GM12878 (cell line): Measurements from ENCODE around the gene SLC6A16. TPM values are rescaled to one million over a fixed set of nuclear protein-coding genes. Genes with fewer than 3 reads are reported as not detected.

Experiments used
- BCL11A ChIP-seq: IDR thresholded peaks from 2 replicates; pipeline ENCODE4 v1.6.1; 2011; ENCODE audit warnings: low read depth, low read length
- CHD2 ChIP-seq: IDR thresholded peaks from 2 replicates; pipeline ENCODE4 v1.6.1; 2011; ENCODE audit warnings: low read depth, low read length, improper control_type of control experiment, borderline replicate concordance
- EGR1 ChIP-seq, 2 experiments: IDR thresholded peaks; 1 replicate in 1 of 2; 2 replicates in 1 of 2; pipeline ENCODE4 v1.6.1; 2011 to 2012; ENCODE audit warnings: low read depth in 2 of 2, low read length in 2 of 2, borderline replicate concordance in 1 of 2, mild to moderate bottlenecking in 1 of 2, moderate library complexity in 1 of 2
- ELK1 ChIP-seq: IDR thresholded peaks from 2 replicates; pipeline ENCODE4 v1.6.1; 2012; ENCODE audit warnings: low read depth, low read length, improper control_type of control experiment
- FOS ChIP-seq: IDR thresholded peaks from 3 replicates; pipeline ENCODE4 v1.6.1; 2011; ENCODE audit warnings: borderline replicate concordance; ENCODE audit not compliant: insufficient read length; ENCODE audit errors: extremely low read depth
- FOXK2 ChIP-seq: fragments of 450-650 bp; IDR thresholded peaks from 2 replicates; pipeline ENCODE4 v1.6.1; 2017; ENCODE audit warnings: mild to moderate bottlenecking, moderate library complexity
- HCFC1 ChIP-seq: fragments of 150-350 bp; IDR thresholded peaks from 2 replicates; pipeline ENCODE4 v1.6.1; 2014; ENCODE audit warnings: low read length
- IKZF1 ChIP-seq: fragments of 450-650 bp; conservative IDR thresholded peaks from 2 replicates; pipeline ENCODE4 v1.6.1; 2017; ENCODE audit warnings: antibody characterized with exemption, mild to moderate bottlenecking
- IKZF2 ChIP-seq, 2 experiments: fragments of 450-650 bp; IDR thresholded peaks; 2 replicates each; pipeline ENCODE4 v1.6.1; 2017; ENCODE audit warnings: mild to moderate bottlenecking in 2 of 2, moderate library complexity in 2 of 2
- IRF3 ChIP-seq: fragments of 450-650 bp; IDR thresholded peaks from 2 replicates; pipeline ENCODE4 v1.6.1; 2014; ENCODE audit warnings: mild to moderate bottlenecking
- JUNB ChIP-seq: IDR thresholded peaks from 2 replicates; pipeline ENCODE4 v1.6.1; 2016; ENCODE audit warnings: antibody characterized with exemption, mild to moderate bottlenecking
- KDM1A ChIP-seq: fragments of 200-600 bp; sonication (generic); IDR thresholded peaks from 2 replicates; pipeline ENCODE4 v1.6.1; 2016; ENCODE audit warnings: borderline replicate concordance
- MYB ChIP-seq: fragments of 150-350 bp; IDR thresholded peaks from 2 replicates; pipeline ENCODE4 v1.6.1; 2014; ENCODE audit warnings: mild to moderate bottlenecking, low read depth, low read length, borderline replicate concordance
- NFYB ChIP-seq: IDR thresholded peaks from 2 replicates; pipeline ENCODE4 v1.6.1; 2011; ENCODE audit warnings: low read depth, mild to moderate bottlenecking, low read length, improper control_type of control experiment, moderate library complexity; ENCODE audit not compliant: insufficient read depth
- POLR2A ChIP-seq: IDR thresholded peaks from 2 replicates; pipeline ENCODE4 v1.6.1; 2011; ENCODE audit warnings: low read depth, mild to moderate bottlenecking, low read length
- RAD21 ChIP-seq: IDR thresholded peaks from 2 replicates; pipeline ENCODE4 v1.6.1; 2011; ENCODE audit warnings: mild to moderate bottlenecking, low read depth, low read length, moderate library complexity; ENCODE audit not compliant: insufficient read depth
- SIX5 ChIP-seq: IDR thresholded peaks from 2 replicates; pipeline ENCODE4 v1.6.1; 2011; ENCODE audit warnings: mild to moderate bottlenecking, low read depth, low read length, moderate library complexity; ENCODE audit not compliant: severe bottlenecking
- SMAD1 ChIP-seq: fragments of 450-650 bp; IDR thresholded peaks from 2 replicates; pipeline ENCODE4 v1.6.1; 2018; ENCODE audit warnings: mild to moderate bottlenecking, low read depth; ENCODE audit not compliant: partially characterized antibody
- YY1 ChIP-seq: IDR thresholded peaks from 2 replicates; pipeline ENCODE4 v1.6.1; 2011; ENCODE audit warnings: low read depth, mild to moderate bottlenecking, low read length
- ZNF217 ChIP-seq: fragments of 450-650 bp; IDR thresholded peaks from 2 replicates; pipeline ENCODE4 v1.6.1; 2017; ENCODE audit warnings: antibody characterized with exemption, mild to moderate bottlenecking
- polyA plus RNA-seq, 11 experiments: library from polyadenylated mRNA; depleted of rRNA in 4 of 11; unstranded in 6 of 11; stranded (reverse) in 5 of 11; fragments of >200 nt; fragmentation: Nextera tagmentation in 4 of 11; fragmentation: Illumina TruSeq in 1 of 11; extraction: Ambion mirVana in 4 of 11; extraction: Trizol in 1 of 11; gene quantifications; 1 replicate in 1 of 11; 2 replicates in 10 of 11; pipeline versions ENCODE4 v1.2.1 to v1.2.3, GENCODE V29; 2011 to 2016; ENCODE audit warnings: inconsistent platforms in 2 of 11, missing spikeins in 2 of 11, low read depth in 1 of 11
- total RNA-seq, 4 experiments: library from RNA; depleted of rRNA in 3 of 4; stranded (reverse); fragments of >200 nt in 3 of 4; fragmentation: Illumina TruSeq in 1 of 4; extraction: Trizol in 1 of 4; gene quantifications; 2 replicates each; pipeline versions ENCODE4 v1.2.1 to v1.2.3, GENCODE V29; 2013 to 2021
- TF ChIP-seq, protein P1 (sequence below): fragments of 450-650 bp; IDR thresholded peaks from 2 replicates; pipeline ENCODE4 v1.6.1; 2017; ENCODE audit warnings: mild to moderate bottlenecking, moderate library complexity
- TF ChIP-seq, protein P2 (sequence below): fragments of 450-650 bp; IDR thresholded peaks from 2 replicates; pipeline ENCODE4 v1.6.1; 2017; ENCODE audit warnings: mild to moderate bottlenecking, moderate library complexity

SLC6A16 gene
- total and polyA plus RNA-seq, 10 of the 15 experiments (the other 5 are each of a cell fraction or from before 2014, with no cell fraction given): 0.23 to 3.2 (median 0.54) TPM

DNA sequence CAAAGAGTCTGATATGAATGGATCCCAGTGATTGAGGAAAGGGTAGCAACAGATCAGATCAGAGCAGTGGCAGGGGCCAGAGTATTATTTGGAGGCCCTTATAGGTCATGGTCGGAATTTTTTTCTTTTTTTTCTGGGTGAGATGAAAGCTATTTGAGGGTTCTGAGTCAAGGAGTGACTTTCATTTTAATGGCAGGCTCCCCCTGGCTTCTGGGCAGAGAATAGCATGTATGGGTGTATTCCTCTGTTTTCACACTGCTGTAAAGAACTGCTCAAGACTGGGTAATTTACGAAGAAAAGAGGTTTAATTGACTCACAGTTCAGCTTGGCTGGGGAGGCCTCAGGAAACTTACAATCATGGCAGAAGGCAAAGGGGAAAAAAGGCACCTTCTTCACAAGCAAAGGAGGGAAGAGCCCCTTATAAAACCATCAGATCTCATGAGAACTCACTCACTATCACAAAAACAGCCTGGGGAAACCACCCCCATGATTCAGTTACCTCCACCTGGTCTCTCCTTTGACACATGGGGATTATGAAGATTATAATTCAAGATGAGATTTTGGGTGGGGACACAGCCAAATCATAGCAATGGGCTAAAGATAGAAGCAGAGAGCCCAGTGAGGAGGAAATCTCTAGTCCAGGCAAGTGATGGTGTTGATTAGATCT lies 3.0 kb upstream of the SLC6A16 start (continued):
- TF ChIP-seq EGR1 (IDR thresholded peaks at IDR 0.05; ENCODE audit: borderline replicate concordance in 1 of 2, low read depth in 2 of 2, low read length in 2 of 2) (no peak), ELK1 (no peak), HCFC1 (no peak), FOXK2 (no peak), IRF3 (no peak), KDM1A (no peak), SIX5 (no peak), FOS (no peak), IKZF1 (no peak), YY1 (peak; percentile 58), CHD2 (no peak), NFYB (no peak), MYB (no peak), BCL11A (no peak), IKZF2 (IDR thresholded peaks at IDR 0.05) (no peak; a peak in 1 of 4 replicates), SMAD1 (no peak), ZNF217 (no peak), JUNB (peak; percentile 66), POLR2A (no peak), RAD21 (peak; percentile 42; the same call in 1 of the 2 replicates)
- TF ChIP-seq, protein P1, sequence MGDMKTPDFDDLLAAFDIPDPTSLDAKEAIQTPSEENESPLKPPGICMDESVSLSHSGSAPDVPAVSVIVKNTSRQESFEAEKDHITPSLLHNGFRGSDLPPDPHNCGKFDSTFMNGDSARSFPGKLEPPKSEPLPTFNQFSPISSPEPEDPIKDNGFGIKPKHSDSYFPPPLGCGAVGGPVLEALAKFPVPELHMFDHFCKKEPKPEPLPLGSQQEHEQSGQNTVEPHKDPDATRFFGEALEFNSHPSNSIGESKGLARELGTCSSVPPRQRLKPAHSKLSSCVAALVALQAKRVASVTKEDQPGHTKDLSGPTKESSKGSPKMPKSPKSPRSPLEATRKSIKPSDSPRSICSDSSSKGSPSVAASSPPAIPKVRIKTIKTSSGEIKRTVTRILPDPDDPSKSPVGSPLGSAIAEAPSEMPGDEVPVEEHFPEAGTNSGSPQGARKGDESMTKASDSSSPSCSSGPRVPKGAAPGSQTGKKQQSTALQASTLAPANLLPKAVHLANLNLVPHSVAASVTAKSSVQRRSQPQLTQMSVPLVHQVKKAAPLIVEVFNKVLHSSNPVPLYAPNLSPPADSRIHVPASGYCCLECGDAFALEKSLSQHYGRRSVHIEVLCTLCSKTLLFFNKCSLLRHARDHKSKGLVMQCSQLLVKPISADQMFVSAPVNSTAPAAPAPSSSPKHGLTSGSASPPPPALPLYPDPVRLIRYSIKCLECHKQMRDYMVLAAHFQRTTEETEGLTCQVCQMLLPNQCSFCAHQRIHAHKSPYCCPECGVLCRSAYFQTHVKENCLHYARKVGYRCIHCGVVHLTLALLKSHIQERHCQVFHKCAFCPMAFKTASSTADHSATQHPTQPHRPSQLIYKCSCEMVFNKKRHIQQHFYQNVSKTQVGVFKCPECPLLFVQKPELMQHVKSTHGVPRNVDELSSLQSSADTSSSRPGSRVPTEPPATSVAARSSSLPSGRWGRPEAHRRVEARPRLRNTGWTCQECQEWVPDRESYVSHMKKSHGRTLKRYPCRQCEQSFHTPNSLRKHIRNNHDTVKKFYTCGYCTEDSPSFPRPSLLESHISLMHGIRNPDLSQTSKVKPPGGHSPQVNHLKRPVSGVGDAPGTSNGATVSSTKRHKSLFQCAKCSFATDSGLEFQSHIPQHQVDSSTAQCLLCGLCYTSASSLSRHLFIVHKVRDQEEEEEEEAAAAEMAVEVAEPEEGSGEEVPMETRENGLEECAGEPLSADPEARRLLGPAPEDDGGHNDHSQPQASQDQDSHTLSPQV: no peak
- TF ChIP-seq, protein P2, sequence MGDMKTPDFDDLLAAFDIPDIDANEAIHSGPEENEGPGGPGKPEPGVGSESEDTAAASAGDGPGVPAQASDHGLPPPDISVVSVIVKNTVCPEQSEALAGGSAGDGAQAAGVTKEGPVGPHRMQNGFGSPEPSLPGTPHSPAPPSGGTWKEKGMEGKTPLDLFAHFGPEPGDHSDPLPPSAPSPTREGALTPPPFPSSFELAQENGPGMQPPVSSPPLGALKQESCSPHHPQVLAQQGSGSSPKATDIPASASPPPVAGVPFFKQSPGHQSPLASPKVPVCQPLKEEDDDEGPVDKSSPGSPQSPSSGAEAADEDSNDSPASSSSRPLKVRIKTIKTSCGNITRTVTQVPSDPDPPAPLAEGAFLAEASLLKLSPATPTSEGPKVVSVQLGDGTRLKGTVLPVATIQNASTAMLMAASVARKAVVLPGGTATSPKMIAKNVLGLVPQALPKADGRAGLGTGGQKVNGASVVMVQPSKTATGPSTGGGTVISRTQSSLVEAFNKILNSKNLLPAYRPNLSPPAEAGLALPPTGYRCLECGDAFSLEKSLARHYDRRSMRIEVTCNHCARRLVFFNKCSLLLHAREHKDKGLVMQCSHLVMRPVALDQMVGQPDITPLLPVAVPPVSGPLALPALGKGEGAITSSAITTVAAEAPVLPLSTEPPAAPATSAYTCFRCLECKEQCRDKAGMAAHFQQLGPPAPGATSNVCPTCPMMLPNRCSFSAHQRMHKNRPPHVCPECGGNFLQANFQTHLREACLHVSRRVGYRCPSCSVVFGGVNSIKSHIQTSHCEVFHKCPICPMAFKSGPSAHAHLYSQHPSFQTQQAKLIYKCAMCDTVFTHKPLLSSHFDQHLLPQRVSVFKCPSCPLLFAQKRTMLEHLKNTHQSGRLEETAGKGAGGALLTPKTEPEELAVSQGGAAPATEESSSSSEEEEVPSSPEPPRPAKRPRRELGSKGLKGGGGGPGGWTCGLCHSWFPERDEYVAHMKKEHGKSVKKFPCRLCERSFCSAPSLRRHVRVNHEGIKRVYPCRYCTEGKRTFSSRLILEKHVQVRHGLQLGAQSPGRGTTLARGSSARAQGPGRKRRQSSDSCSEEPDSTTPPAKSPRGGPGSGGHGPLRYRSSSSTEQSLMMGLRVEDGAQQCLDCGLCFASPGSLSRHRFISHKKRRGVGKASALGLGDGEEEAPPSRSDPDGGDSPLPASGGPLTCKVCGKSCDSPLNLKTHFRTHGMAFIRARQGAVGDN: no peak
